Neuron (in vitro differentiated cells): ENCODE measurements around the gene NOC4L.

Experiments
- H2AFZ ChIP-seq: one replicate; pipeline ENCODE4 v1.6.1; 2013; ENCODE audit warnings: low read depth, mild to moderate bottlenecking, inconsistent platforms, low read length, moderate library complexity
- H3K27me3 ChIP-seq: one replicate; pipeline ENCODE4 v1.6.1; 2013; ENCODE audit warnings: low read length; ENCODE audit not compliant: insufficient read depth
- H3K36me3 ChIP-seq: one replicate; pipeline ENCODE4 v1.6.1; 2013; ENCODE audit warnings: low read length; ENCODE audit not compliant: insufficient read depth
- H3K4me1 ChIP-seq: one replicate; pipeline ENCODE4 v1.6.1; 2013; ENCODE audit warnings: low read length; ENCODE audit not compliant: insufficient read depth
- H3K4me3 ChIP-seq: 2 replicates; pipeline ENCODE4 v1.5.1; 2013; ENCODE audit warnings: mild to moderate bottlenecking, low read length, moderate library complexity
- H3K9me3 ChIP-seq: one replicate; pipeline ENCODE4 v1.6.1; 2013; ENCODE audit warnings: low read length

The NOC4L gene

GRCh38 chr12:132158677-132159554, 14.7 kb downstream of the NOC4L start:
- Histone ChIP-seq H3K4me3 (no peak overlapping the region), H3K9me3 (peaks cover 5% of the 10 kb centered on the region), H3K36me3 (peaks cover 10% of the 10 kb centered on the region), H2AFZ (no peak overlapping the region), H3K4me1 (peaks cover 6% of the 10 kb centered on the region), H3K27me3 (no peaks in the 10 kb centered on the region)

- Histone ChIP-seq H2AFZ (no peak overlapping the region), H3K4me1 (no peaks in the 10 kb centered on the region), H3K4me3 (no peak overlapping the region), H3K27me3 (no peaks in the 10 kb centered on the region), H3K9me3 (peaks cover 5% of the 10 kb centered on the region), H3K36me3 (peaks cover 10% of the 10 kb centered on the region)
Observed at GRCh38 chr12:132159555-132160003, 15.3 kb downstream of the NOC4L start.

DNA sequence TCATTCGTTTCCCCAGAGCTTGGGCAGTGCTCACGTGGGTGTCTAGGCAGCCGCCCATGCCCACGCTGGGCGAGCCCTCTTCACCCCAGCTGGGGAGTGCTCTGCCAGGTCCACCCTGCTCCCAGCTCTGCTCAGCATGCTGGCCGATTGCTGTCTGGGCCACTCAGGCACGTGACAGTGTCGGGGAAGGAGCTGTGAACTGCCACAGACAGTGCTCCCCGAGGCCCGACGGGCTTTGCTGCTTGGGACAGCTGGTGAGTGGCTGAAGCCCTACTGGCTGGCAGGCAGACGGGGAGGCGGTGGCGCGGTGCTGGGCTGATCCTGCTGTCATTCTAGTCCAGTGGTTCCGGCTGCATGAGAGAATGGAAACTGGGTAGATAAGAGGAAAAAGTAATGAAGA, 15.8 kb downstream of the NOC4L start:
- H2AFZ ChIP-seq = no peak overlapping the region
- peaks cover 10% of the 10 kb centered on the region for H3K36me3 ChIP-seq
- no peaks in the 10 kb centered on the region for H3K4me1 ChIP-seq
- H3K27me3 ChIP-seq = no peaks in the 10 kb centered on the region
- H3K9me3 ChIP-seq = peaks cover 5% of the 10 kb centered on the region
- H3K4me3 ChIP-seq = no peak overlapping the region

GRCh38 chr12:132160601-132161035, 16.4 kb downstream of the NOC4L start:
- no peak overlapping the region for H3K4me3 ChIP-seq
- H3K9me3 ChIP-seq = peaks cover 5% of the 10 kb centered on the region
- no peaks in the 10 kb centered on the region for H3K4me1 ChIP-seq
- H2AFZ ChIP-seq = no peak overlapping the region
- peaks cover 10% of the 10 kb centered on the region for H3K36me3 ChIP-seq
- H3K27me3 ChIP-seq = no peaks in the 10 kb centered on the region

DNA sequence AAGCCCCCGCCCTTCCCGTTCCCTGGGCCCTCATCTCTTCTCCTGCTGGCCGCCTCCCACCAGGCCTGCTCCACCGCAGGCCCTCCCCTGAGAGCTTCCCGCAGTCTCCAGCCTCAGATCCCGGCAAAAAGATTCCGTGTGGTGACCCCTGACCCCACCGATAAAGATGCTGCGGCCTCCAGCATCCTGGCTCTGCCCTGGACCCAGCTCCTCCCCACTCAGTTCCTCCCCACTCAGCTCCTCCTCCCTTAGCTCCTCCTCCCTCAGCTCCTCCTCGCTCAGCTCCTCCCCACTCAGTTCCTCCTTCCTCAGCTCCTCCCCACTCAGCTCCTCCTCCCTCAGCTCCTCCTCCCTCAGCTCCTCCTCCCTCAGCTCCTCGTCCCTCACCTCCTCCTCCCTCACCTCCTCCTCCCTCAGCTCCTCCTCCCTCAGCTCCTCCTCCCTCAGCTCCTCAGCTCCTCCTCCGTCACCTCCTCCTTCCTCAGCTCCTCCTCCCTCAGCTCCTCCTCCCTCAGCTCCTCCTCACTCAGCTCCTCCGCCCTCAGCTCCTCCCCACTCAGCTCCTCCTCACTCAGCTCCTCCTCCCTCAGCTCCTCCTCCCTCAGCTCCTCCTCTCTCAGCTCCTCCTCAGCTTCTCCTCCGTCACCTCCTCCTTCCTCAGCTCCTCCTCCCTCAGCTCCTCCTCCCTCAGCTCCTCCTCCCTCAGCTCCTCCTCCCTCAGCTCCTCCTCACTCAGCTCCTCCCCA, 17.0 kb downstream of the NOC4L start:
- Histone ChIP-seq H2AFZ (no peak overlapping the region), H3K36me3 (peaks cover 10% of the 10 kb centered on the region), H3K4me3 (no peak overlapping the region), H3K9me3 (peaks cover 7% of the 10 kb centered on the region), H3K4me1 (no peaks in the 10 kb centered on the region), H3K27me3 (no peaks in the 10 kb centered on the region)

DNA sequence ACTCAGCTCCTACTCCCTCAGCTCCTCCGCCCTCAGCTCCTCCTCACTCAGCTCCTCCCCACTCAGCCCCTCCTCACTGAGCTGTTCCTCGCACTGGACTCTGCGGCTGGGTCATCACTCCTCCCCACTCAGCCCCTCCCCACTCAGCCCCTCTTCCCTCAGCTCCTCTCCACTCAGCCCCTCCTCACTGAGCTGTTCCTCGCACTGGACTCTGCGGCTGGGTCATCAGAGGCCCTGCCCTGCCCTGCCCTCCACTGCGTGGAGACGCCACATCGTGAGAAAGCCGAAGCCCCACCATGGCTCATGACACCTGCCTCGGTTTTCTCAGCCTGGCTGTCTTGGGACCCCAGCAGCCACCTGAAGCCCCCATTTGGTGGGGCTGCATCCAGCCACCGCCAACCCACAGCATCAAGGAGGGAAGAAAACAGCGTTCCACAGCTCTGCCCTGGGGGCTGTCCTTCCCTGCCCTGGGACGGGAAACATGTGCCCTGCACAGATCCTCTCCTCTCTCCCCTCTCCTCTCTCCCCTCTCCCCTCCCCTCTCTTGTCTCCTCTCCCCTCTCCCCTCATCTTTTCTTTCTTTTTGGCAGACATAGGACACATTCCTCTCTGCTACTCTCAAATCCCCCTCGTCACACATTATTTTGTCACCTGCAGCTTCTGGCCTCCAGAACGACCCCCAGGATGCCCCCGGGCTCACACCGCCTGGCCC, 17.7 kb downstream of the NOC4L start:
- Histone ChIP-seq H3K9me3 (peaks cover 4% of the 10 kb centered on the region), H3K4me1 (no peaks in the 10 kb centered on the region), H2AFZ (no peak overlapping the region), H3K36me3 (peaks cover 3% of the 10 kb centered on the region), H3K4me3 (no peak overlapping the region), H3K27me3 (no peaks in the 10 kb centered on the region)

GRCh38 chr12:132162508-132163031, 18.3 kb downstream of the NOC4L start:
- H3K36me3 ChIP-seq = no peaks in the 10 kb centered on the region
- no peaks in the 10 kb centered on the region for H3K27me3 ChIP-seq
- no peaks in the 10 kb centered on the region for H3K4me1 ChIP-seq
- no peak overlapping the region for H2AFZ ChIP-seq
- H3K9me3 ChIP-seq = peaks cover 2% of the 10 kb centered on the region
- H3K4me3 ChIP-seq = no peak overlapping the region

DNA sequence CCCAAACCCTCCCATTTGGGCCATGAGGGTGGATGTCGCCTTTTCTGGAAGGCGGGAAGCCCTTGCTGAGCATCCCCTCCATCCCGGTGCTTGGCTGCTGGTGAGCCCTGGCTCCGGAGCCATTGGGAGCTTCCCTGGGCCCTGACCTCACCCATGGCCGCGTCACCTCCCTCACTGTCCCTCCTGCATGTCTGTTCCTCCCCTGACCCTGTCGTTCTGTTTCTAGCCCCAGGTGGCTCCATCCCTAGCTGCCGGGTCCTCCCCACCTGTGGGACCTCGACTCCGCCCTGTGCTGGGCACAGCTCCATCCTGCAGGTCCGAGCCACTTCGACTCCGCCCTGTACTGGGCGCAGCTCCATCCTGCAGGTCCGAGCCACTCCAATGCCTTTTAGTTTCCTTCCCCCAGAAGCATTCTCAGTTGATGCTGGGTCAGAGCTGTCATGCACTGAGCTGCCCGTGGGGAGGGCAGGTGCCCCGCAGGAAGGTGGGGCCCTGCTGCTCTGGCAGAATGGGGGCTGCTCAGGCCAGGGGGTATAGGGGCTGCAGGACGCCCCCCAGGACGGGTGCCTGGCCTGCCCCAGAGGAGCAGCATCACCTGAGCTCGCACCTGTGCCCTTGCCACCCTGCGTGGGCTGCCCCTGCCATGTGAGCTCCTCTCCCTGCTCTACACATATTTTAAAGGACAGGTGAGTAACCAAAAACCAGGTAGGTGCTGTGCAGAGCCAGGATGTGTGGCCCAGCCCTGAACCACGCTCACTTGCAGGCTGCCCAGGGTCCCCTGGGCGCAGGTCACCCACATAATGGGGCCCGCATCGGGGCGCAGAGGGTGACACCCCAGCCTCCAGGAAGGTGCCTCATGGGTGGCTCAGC, 19.0 kb downstream of the NOC4L start:
- no peaks in the 10 kb centered on the region for H3K36me3 ChIP-seq
- no peak overlapping the region for H2AFZ ChIP-seq
- H3K4me1 ChIP-seq = no peaks in the 10 kb centered on the region
- no peak overlapping the region for H3K4me3 ChIP-seq
- H3K9me3 ChIP-seq = peaks cover 2% of the 10 kb centered on the region
- H3K27me3 ChIP-seq = no peaks in the 10 kb centered on the region

- peaks cover 2% of the 10 kb centered on the region for H3K9me3 ChIP-seq
- no peaks in the 10 kb centered on the region for H3K4me1 ChIP-seq
Observed at GRCh38 chr12:132163911-132164288, 19.6 kb downstream of the NOC4L start.

DNA sequence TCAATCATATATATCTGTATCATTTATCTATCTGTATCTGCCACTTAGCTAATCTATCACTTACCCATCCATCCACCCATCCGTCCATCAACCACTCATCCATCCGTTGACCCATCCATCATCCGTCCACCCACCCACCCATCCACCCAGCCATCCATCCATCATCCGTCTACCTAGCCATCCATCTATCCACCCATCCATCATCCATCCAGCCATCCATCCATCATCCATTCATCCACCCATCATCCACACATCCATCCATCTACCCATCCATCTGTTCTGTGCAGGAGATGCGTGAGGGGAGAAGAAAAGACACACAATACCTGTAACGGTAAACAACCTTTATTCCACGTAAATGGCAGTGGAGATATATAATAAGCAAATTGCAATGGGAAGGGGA, 20.2 kb downstream of the NOC4L start:
- H3K4me3 ChIP-seq = no peak overlapping the region
- H3K36me3 ChIP-seq = no peaks in the 10 kb centered on the region
- H3K9me3 ChIP-seq = peaks cover 2% of the 10 kb centered on the region
- H3K4me1 ChIP-seq = no peaks in the 10 kb centered on the region
- H3K27me3 ChIP-seq = no peaks in the 10 kb centered on the region
- no peak overlapping the region for H2AFZ ChIP-seq

More at GRCh38 chr12:132163911-132164288, 19.6 kb downstream of the NOC4L start:
- H3K4me3 ChIP-seq = no peak overlapping the region
- no peak overlapping the region for H2AFZ ChIP-seq
- no peaks in the 10 kb centered on the region for H3K27me3 ChIP-seq
- H3K36me3 ChIP-seq = no peaks in the 10 kb centered on the region

GRCh38 chr12:132165584-132165983, 21.3 kb downstream of the NOC4L start:
- no peak overlapping the region for H2AFZ ChIP-seq
- H3K27me3 ChIP-seq = peaks cover 7% of the 10 kb centered on the region
- H3K4me3 ChIP-seq = no peak overlapping the region
- H3K9me3 ChIP-seq = peaks cover 2% of the 10 kb centered on the region
- H3K4me1 ChIP-seq = no peaks in the 10 kb centered on the region
- H3K36me3 ChIP-seq = no peaks in the 10 kb centered on the region

DNA sequence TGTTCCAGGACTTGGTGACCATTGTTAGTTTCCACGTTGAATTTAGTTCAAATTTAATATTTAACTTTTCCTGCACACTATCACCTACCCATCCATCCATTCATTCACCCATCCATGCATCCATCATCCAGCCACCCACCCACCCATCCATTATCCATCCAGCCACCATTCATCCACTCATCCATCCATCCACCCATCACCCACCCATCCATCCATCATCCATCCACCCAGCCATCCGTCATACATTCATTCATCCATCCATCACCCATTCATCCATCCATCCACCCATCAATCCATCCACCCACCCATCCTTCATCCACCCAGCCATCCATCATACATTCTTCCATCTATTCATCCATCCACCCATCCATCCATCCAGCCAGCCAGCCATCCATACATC, 21.8 kb downstream of the NOC4L start:
- Histone ChIP-seq H3K27me3 (peaks cover 12% of the 10 kb centered on the region), H3K9me3 (peaks cover 2% of the 10 kb centered on the region), H3K4me1 (no peaks in the 10 kb centered on the region), H2AFZ (no peak overlapping the region), H3K36me3 (no peaks in the 10 kb centered on the region), H3K4me3 (no peak overlapping the region)
